Measurements from ENCODE around the gene ARHGEF33. TPM values are rescaled to one million over a fixed set of nuclear protein-coding genes. Genes with fewer than 3 reads are reported as not detected.

ARHGEF33 gene
- total and polyA plus RNA-seq, 2 experiments from 2014 or later, result 0.10 to 1.8 TPM

DNA sequence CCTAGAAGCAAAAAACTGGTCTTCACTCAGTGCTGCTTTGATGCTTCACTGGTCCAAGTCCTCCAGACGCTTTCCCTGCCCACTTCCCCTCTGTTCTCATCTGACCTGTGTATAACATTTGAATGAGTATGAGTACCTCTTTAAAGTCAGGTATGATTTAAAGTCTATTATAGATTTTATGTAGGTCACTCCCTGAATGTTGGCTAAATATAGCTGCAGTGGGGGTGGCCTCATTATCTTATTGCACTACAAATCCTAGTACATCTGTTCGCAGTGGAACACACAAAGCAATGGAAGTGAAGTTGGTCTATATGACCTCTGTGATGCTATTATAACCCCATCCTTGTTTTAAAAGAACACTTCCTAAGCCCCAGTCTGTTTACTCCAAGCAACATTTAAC, 33.2 kb downstream of the ARHGEF33 start:
- Mint-ChIP-seq H3K4me3 (no peak overlapping the region), H3K4me1 (peaks cover 5% of the 10 kb centered on the region; the same call in 1 of the 3 replicates)

More for the DNA sequence above, 33.2 kb downstream of the ARHGEF33 start:
- Histone ChIP-seq H3K4me1 (ENCODE audit: insufficient read depth) (no peaks in the 10 kb centered on the region), H3K4me3 (no peak overlapping the region), H3K27ac (ENCODE audit: low read depth) (no peak overlapping the region), H2AFZ (no peak overlapping the region), H3K4me2 (no peak overlapping the region), H3K36me3 (ENCODE audit: insufficient read depth) (no peaks in the 10 kb centered on the region), H3K27me3 (ENCODE audit: insufficient read depth) (no peaks in the 10 kb centered on the region), H3F3A (replicated peaks; ENCODE audit: low read depth) (no peaks in the 10 kb centered on the region), H4K20me1 (replicated peaks; ENCODE audit: insufficient read depth) (no peaks in the 10 kb centered on the region), H3K9me2 (ENCODE audit: insufficient read depth) (no peaks in the 10 kb centered on the region), H3K79me2 (replicated peaks; ENCODE audit: insufficient read depth) (no peaks in the 10 kb centered on the region)
- H3K27ac Mint-ChIP-seq, result no peak overlapping the region
- H3K36me3 Mint-ChIP-seq (ENCODE audit: low read depth), result no peaks in the 10 kb centered on the region
- peaks cover 4% of the 10 kb centered on the region for H3K27me3 Mint-ChIP-seq (ENCODE audit: insufficient read depth, low read depth, poor library complexity)
- TF ChIP-seq ZNF114 (CRISPR knock-in tag; IDR thresholded peaks at IDR 0.05) (no peak), JUNB (IDR thresholded peaks at IDR 0.05; ENCODE audit: unreplicated experiment) (no peak), POLR2AphosphoS5 (IDR thresholded peaks at IDR 0.05; ENCODE audit: low read depth) (no peak), CREB1 (CRISPR knock-in tag; IDR thresholded peaks at IDR 0.05; ENCODE audit: low read depth) (no peak), ZNF331 (CRISPR knock-in tag; IDR thresholded peaks at IDR 0.05; ENCODE audit: low read depth) (no peak), EZH2 (IDR thresholded peaks at IDR 0.05; ENCODE audit: low read depth, unreplicated experiment) (no peak), NANOG (IDR thresholded peaks at IDR 0.05; ENCODE audit: borderline replicate concordance) (no peak), EZH2phosphoT487 (IDR thresholded peaks at IDR 0.05; ENCODE audit: unreplicated experiment) (no peak), STAT1 (IDR thresholded peaks at IDR 0.05; ENCODE audit: unreplicated experiment) (no peak)
- TF ChIP-seq, protein P1, sequence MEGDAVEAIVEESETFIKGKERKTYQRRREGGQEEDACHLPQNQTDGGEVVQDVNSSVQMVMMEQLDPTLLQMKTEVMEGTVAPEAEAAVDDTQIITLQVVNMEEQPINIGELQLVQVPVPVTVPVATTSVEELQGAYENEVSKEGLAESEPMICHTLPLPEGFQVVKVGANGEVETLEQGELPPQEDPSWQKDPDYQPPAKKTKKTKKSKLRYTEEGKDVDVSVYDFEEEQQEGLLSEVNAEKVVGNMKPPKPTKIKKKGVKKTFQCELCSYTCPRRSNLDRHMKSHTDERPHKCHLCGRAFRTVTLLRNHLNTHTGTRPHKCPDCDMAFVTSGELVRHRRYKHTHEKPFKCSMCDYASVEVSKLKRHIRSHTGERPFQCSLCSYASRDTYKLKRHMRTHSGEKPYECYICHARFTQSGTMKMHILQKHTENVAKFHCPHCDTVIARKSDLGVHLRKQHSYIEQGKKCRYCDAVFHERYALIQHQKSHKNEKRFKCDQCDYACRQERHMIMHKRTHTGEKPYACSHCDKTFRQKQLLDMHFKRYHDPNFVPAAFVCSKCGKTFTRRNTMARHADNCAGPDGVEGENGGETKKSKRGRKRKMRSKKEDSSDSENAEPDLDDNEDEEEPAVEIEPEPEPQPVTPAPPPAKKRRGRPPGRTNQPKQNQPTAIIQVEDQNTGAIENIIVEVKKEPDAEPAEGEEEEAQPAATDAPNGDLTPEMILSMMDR (conservative IDR thresholded peaks at IDR 0.05; ENCODE audit: low read depth in 2 of 2), result no peak
- TF ChIP-seq, protein P2, sequence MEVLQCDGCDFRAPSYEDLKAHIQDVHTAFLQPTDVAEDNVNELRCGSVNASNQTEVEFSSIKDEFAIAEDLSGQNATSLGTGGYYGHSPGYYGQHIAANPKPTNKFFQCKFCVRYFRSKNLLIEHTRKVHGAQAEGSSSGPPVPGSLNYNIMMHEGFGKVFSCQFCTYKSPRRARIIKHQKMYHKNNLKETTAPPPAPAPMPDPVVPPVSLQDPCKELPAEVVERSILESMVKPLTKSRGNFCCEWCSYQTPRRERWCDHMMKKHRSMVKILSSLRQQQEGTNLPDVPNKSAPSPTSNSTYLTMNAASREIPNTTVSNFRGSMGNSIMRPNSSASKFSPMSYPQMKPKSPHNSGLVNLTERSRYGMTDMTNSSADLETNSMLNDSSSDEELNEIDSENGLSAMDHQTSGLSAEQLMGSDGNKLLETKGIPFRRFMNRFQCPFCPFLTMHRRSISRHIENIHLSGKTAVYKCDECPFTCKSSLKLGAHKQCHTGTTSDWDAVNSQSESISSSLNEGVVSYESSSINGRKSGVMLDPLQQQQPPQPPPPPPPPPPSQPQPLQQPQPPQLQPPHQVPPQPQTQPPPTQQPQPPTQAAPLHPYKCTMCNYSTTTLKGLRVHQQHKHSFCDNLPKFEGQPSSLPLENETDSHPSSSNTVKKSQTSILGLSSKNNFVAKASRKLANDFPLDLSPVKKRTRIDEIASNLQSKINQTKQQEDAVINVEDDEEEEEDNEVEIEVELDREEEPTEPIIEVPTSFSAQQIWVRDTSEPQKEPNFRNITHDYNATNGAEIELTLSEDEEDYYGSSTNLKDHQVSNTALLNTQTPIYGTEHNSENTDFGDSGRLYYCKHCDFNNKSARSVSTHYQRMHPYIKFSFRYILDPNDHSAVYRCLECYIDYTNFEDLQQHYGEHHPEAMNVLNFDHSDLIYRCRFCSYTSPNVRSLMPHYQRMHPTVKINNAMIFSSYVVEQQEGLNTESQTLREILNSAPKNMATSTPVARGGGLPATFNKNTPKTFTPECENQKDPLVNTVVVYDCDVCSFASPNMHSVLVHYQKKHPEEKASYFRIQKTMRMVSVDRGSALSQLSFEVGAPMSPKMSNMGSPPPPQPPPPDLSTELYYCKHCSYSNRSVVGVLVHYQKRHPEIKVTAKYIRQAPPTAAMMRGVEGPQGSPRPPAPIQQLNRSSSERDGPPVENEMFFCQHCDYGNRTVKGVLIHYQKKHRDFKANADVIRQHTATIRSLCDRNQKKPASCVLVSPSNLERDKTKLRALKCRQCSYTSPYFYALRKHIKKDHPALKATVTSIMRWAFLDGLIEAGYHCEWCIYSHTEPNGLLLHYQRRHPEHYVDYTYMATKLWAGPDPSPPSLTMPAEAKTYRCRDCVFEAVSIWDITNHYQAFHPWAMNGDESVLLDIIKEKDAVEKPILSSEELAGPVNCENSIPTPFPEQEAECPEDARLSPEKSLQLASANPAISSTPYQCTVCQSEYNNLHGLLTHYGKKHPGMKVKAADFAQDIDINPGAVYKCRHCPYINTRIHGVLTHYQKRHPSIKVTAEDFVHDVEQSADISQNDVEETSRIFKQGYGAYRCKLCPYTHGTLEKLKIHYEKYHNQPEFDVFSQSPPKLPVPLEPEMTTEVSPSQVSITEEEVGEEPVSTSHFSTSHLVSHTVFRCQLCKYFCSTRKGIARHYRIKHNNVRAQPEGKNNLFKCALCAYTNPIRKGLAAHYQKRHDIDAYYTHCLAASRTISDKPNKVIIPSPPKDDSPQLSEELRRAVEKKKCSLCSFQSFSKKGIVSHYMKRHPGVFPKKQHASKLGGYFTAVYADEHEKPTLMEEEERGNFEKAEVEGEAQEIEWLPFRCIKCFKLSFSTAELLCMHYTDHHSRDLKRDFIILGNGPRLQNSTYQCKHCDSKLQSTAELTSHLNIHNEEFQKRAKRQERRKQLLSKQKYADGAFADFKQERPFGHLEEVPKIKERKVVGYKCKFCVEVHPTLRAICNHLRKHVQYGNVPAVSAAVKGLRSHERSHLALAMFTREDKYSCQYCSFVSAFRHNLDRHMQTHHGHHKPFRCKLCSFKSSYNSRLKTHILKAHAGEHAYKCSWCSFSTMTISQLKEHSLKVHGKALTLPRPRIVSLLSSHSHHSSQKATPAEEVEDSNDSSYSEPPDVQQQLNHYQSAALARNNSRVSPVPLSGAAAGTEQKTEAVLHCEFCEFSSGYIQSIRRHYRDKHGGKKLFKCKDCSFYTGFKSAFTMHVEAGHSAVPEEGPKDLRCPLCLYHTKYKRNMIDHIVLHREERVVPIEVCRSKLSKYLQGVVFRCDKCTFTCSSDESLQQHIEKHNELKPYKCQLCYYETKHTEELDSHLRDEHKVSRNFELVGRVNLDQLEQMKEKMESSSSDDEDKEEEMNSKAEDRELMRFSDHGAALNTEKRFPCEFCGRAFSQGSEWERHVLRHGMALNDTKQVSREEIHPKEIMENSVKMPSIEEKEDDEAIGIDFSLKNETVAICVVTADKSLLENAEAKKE (CRISPR knock-in tag; IDR thresholded peaks at IDR 0.05), result no peak
- TF ChIP-seq, protein P3, sequence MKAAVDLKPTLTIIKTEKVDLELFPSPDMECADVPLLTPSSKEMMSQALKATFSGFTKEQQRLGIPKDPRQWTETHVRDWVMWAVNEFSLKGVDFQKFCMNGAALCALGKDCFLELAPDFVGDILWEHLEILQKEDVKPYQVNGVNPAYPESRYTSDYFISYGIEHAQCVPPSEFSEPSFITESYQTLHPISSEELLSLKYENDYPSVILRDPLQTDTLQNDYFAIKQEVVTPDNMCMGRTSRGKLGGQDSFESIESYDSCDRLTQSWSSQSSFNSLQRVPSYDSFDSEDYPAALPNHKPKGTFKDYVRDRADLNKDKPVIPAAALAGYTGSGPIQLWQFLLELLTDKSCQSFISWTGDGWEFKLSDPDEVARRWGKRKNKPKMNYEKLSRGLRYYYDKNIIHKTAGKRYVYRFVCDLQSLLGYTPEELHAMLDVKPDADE (IDR thresholded peaks at IDR 0.05), result no peak
- TF ChIP-seq, protein P4, sequence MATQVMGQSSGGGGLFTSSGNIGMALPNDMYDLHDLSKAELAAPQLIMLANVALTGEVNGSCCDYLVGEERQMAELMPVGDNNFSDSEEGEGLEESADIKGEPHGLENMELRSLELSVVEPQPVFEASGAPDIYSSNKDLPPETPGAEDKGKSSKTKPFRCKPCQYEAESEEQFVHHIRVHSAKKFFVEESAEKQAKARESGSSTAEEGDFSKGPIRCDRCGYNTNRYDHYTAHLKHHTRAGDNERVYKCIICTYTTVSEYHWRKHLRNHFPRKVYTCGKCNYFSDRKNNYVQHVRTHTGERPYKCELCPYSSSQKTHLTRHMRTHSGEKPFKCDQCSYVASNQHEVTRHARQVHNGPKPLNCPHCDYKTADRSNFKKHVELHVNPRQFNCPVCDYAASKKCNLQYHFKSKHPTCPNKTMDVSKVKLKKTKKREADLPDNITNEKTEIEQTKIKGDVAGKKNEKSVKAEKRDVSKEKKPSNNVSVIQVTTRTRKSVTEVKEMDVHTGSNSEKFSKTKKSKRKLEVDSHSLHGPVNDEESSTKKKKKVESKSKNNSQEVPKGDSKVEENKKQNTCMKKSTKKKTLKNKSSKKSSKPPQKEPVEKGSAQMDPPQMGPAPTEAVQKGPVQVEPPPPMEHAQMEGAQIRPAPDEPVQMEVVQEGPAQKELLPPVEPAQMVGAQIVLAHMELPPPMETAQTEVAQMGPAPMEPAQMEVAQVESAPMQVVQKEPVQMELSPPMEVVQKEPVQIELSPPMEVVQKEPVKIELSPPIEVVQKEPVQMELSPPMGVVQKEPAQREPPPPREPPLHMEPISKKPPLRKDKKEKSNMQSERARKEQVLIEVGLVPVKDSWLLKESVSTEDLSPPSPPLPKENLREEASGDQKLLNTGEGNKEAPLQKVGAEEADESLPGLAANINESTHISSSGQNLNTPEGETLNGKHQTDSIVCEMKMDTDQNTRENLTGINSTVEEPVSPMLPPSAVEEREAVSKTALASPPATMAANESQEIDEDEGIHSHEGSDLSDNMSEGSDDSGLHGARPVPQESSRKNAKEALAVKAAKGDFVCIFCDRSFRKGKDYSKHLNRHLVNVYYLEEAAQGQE (IDR thresholded peaks at IDR 0.05; ENCODE audit: unreplicated experiment), result no peak
- no peak for DNase-seq (ENCODE audit: low spot score)
- ATAC-seq, result no peak
- no peaks in the 10 kb centered on the region for H3K9me3 Mint-ChIP-seq

Data from GM23338 (cell line).